Skeletal muscle tissue (tissue), 4 donors: ENCODE results near the gene ZC3H12A. TPM values are rescaled to one million over a fixed set of nuclear protein-coding genes. Genes with fewer than 3 reads are reported as not detected.

Experiments
- H3K27ac ChIP-seq: one replicate; pipeline ENCODE4 v1.7.0; 2013; ENCODE audit warnings: mild to moderate bottlenecking, low read depth, low read length, inconsistent platforms
- H3K27me3 ChIP-seq, 3 donors: one replicate each; pipeline ENCODE4 v1.7.0; 2013; ENCODE audit warnings: low read length in 3 of 3; ENCODE audit not compliant: control insufficient read depth in 3 of 3, insufficient read depth in 3 of 3
- H3K36me3 ChIP-seq, 3 donors: one replicate each; pipeline ENCODE4 v1.7.0; 2013; ENCODE audit warnings: low read length in 3 of 3; ENCODE audit not compliant: control insufficient read depth in 3 of 3, insufficient read depth in 3 of 3
- H3K4me1 ChIP-seq, 3 donors: one replicate each; pipeline ENCODE4 v1.7.0; 2013; ENCODE audit warnings: low read length in 3 of 3, mild to moderate bottlenecking in 3 of 3; ENCODE audit not compliant: control insufficient read depth in 3 of 3, insufficient read depth in 3 of 3
- H3K4me3 ChIP-seq, 3 donors: one replicate each; pipeline ENCODE4 v1.7.0; 2013; ENCODE audit warnings: low read length in 3 of 3
- H3K9ac ChIP-seq, 3 donors: one replicate each; pipeline ENCODE4 v1.7.0; 2013; ENCODE audit warnings: low read length in 3 of 3, mild to moderate bottlenecking in 3 of 3, moderate library complexity in 2 of 3, low read depth in 1 of 3
- H3K9me3 ChIP-seq, 3 donors: one replicate each; pipeline ENCODE4 v1.7.0; 2013; ENCODE audit warnings: low read length in 3 of 3; ENCODE audit not compliant: control insufficient read depth in 3 of 3
- total RNA-seq: library from RNA; depleted of rRNA; stranded (reverse); fragments of >200 nt; gene quantifications from one replicate; pipeline ENCODE4 v1.2.3, GENCODE V29; 2014
- donor health status: Osteomylitis.

ZC3H12A gene
- total RNA-seq, 1 donor from 2014 or later = 1.0 TPM

GRCh38 chr1:37477198-37477931 is 3.0 kb downstream of the ZC3H12A start:
- peak overlapping the region; percentile 73 to 94 (median 92) for H3K9ac ChIP-seq
- H3K4me3 ChIP-seq = peak overlapping the region; percentile 75 to 100 (median 82)
- H3K27me3 ChIP-seq = no peaks in the 10 kb centered on the region
- H3K4me1 ChIP-seq = peaks cover 68 to 82% (median 72%) of the 10 kb centered on the region in 3 donors
- H3K36me3 ChIP-seq = peaks cover 35 to 41% (median 41%) of the 10 kb centered on the region in 3 donors
- peak overlapping the region; percentile 95 for H3K27ac ChIP-seq
- H3K9me3 ChIP-seq = no peaks in the 10 kb centered on the region

- Histone ChIP-seq H3K4me3 (peak overlapping the region; percentile 75 to 100 (median 82)), H3K9me3 (no peaks in the 10 kb centered on the region), H3K4me1 (peaks cover 65 to 76% (median 69%) of the 10 kb centered on the region in 3 donors), H3K9ac (peak overlapping the region in 1 of 3 donors; percentile 92), H3K27ac (peak overlapping the region; percentile 95), H3K36me3 (peaks cover 41 to 47% (median 47%) of the 10 kb centered on the region in 3 donors), H3K27me3 (no peaks in the 10 kb centered on the region)
Measured at GRCh38 chr1:37477946-37478345, 3.6 kb downstream of the ZC3H12A start.

GRCh38 chr1:37478451-37478881 is 4.1 kb downstream of the ZC3H12A start:
- H3K36me3 ChIP-seq = peaks cover 41 to 52% (median 51%) of the 10 kb centered on the region in 3 donors
- H3K4me3 ChIP-seq = peak overlapping the region in 2 of 3 donors; percentile 49 to 69
- H3K27ac ChIP-seq = peak overlapping the region; percentile 95
- no peaks in the 10 kb centered on the region for H3K27me3 ChIP-seq
- peaks cover 64 to 71% (median 64%) of the 10 kb centered on the region in 3 donors for H3K4me1 ChIP-seq
- no peaks in the 10 kb centered on the region for H3K9me3 ChIP-seq
- peak overlapping the region in 1 of 3 donors; percentile 92 for H3K9ac ChIP-seq

- Histone ChIP-seq H3K4me1 (peaks cover 59 to 67% (median 60%) of the 10 kb centered on the region in 3 donors), H3K9ac (peak overlapping the region; percentile 66 to 79 (median 77)), H3K36me3 (peaks cover 41 to 56% (median 51%) of the 10 kb centered on the region in 3 donors), H3K27me3 (no peaks in the 10 kb centered on the region), H3K4me3 (peak overlapping the region; percentile 44 to 70 (median 69)), H3K27ac (peak overlapping the region; percentile 95), H3K9me3 (no peaks in the 10 kb centered on the region)
Measured at GRCh38 chr1:37478890-37479254, 4.5 kb downstream of the ZC3H12A start.

GRCh38 chr1:37479255-37480124 is 5.1 kb downstream of the ZC3H12A start:
- Histone ChIP-seq H3K9me3 (no peaks in the 10 kb centered on the region), H3K9ac (peak overlapping the region; percentile 66 to 79 (median 77)), H3K36me3 (peaks cover 41 to 59% (median 54%) of the 10 kb centered on the region in 3 donors), H3K4me3 (peak overlapping the region; percentile 44 to 70 (median 69)), H3K4me1 (peaks cover 57 to 64% (median 58%) of the 10 kb centered on the region in 3 donors), H3K27me3 (no peaks in the 10 kb centered on the region), H3K27ac (peak overlapping the region; percentile 95)

GRCh38 chr1:37480125-37480466 is 5.7 kb downstream of the ZC3H12A start:
- H3K9me3 ChIP-seq = no peaks in the 10 kb centered on the region
- H3K27ac ChIP-seq = peak overlapping the region; percentile 95
- H3K4me1 ChIP-seq = peaks cover 56 to 67% (median 59%) of the 10 kb centered on the region in 3 donors
- H3K27me3 ChIP-seq = no peaks in the 10 kb centered on the region
- peak overlapping the region; percentile 23 to 70 (median 44) for H3K4me3 ChIP-seq
- peak overlapping the region; percentile 65 to 77 (median 66) for H3K9ac ChIP-seq
- peaks cover 41 to 62% (median 54%) of the 10 kb centered on the region in 3 donors for H3K36me3 ChIP-seq

- H3K9me3 ChIP-seq = no peaks in the 10 kb centered on the region
- H3K27me3 ChIP-seq = no peaks in the 10 kb centered on the region
- H3K9ac ChIP-seq = peak overlapping the region in 1 of 3 donors; percentile 77
- H3K4me1 ChIP-seq = peaks cover 56 to 67% (median 59%) of the 10 kb centered on the region in 3 donors
- H3K27ac ChIP-seq = peak overlapping the region; percentile 95
- H3K4me3 ChIP-seq = no peak overlapping the region
- peaks cover 38 to 59% (median 53%) of the 10 kb centered on the region in 3 donors for H3K36me3 ChIP-seq
Measured at GRCh38 chr1:37480581-37481288, 6.4 kb downstream of the ZC3H12A start.

- H3K9me3 ChIP-seq = no peaks in the 10 kb centered on the region
- H3K27me3 ChIP-seq = no peaks in the 10 kb centered on the region
- H3K4me1 ChIP-seq = peaks cover 55 to 65% (median 59%) of the 10 kb centered on the region in 3 donors
- H3K9ac ChIP-seq = no peak overlapping the region
- H3K36me3 ChIP-seq = peaks cover 35 to 55% (median 49%) of the 10 kb centered on the region in 3 donors
- H3K27ac ChIP-seq = no peak overlapping the region
- H3K4me3 ChIP-seq = no peak overlapping the region
Measured at GRCh38 chr1:37481289-37482003, 7.1 kb downstream of the ZC3H12A start.
